CD4-positive, alpha-beta T cell treated with Interleukin-15 for 4 hours (primary cell): Measurements from ENCODE around the gene CPA4.
"Not testable (repeated sequence)": the region's sequence is repeated elsewhere in the genome, so short reads cannot be mapped to it uniquely, and the experiment has no call there.

Experiments used
- DNase-seq: peaks from one replicate; pipeline ENCODE4 v3.0.0-alpha.2; 2020; ENCODE audit warnings: low spot score

The CPA4 gene, protein sequence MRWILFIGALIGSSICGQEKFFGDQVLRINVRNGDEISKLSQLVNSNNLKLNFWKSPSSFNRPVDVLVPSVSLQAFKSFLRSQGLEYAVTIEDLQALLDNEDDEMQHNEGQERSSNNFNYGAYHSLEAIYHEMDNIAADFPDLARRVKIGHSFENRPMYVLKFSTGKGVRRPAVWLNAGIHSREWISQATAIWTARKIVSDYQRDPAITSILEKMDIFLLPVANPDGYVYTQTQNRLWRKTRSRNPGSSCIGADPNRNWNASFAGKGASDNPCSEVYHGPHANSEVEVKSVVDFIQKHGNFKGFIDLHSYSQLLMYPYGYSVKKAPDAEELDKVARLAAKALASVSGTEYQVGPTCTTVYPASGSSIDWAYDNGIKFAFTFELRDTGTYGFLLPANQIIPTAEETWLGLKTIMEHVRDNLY

GRCh38 chr7:130292682-130293257 lies at the start of gene CPA4:
CPA4 (plus strand) TSS chr7:130293161; CDS start chr7:130293181, 20 bp downstream.
- DNase-seq, result no peak

DNA sequence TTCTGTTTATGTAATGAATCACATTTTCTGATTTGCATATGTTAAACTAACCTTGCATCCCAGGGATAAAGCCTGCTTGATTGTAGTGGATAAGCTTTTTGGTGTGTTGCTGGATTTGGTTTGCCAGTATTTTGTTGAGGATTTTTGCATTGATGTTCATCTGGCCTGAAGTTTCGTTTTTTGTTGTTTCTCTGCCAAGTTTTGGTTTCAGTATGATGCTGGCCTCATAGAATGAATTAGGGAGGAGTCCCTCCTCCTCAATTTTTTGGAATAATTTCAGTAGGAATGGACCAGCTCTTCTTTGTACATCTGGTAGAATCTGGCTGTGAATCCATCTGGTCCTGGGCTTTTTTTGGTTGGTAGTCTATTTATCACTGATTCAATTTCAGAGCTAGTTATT lies 49.5 kb upstream of the CPA4 start:
- DNase-seq, result not testable (repeated sequence)

DNA sequence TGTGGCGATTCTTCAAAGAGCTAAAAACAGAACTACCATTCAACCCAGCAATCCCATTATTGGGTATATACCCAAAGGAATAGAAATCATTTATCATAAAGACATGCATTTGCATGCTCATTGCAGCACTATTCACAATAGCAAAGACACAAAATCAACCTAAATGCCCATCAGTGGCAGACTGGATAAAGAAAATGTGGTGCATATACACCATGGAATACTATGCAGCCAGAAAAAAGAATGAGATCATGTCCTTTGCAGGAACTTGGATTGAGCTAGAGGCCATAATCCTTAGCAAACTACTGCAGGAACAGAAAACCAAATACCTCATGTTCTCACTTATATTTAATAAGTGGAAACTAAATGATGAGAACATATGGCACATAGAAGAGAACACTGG lies 46.5 kb upstream of the CPA4 start:
- DNase-seq, result not testable (repeated sequence)

DNA sequence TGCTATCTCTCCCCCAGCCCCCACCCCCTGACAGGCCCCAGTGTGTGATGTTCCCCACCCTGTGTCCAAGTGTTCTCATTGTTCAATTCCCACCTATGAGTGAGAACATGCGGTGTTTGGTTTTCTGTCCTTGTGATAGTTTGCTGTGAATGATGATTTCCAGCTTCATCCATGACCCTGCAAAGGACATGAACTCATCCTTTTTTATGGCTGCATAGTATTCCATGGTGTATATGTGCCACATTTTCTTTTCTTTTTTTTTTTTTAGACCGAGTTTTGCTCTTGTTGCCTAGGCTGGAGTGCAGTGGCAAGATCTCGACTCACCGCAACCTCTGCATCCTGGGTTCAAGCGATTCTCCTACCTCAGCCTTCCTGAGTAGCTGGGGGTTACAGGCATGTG lies 44.1 kb upstream of the CPA4 start:
- DNase-seq, result not testable (repeated sequence)

- DNase-seq, result not testable (repeated sequence)
These were observed 43.3 kb upstream of the CPA4 start for GRCh38 chr7:130249626-130250025.

GRCh38 chr7:130254555-130254954 lies 38.4 kb upstream of the CPA4 start:
- no peak for DNase-seq

- DNase-seq, result no peak
These were observed 36.3 kb upstream of the CPA4 start for GRCh38 chr7:130256704-130257103.

- DNase-seq, result no peak
These were observed 34.4 kb upstream of the CPA4 start for GRCh38 chr7:130258494-130259078.

DNA sequence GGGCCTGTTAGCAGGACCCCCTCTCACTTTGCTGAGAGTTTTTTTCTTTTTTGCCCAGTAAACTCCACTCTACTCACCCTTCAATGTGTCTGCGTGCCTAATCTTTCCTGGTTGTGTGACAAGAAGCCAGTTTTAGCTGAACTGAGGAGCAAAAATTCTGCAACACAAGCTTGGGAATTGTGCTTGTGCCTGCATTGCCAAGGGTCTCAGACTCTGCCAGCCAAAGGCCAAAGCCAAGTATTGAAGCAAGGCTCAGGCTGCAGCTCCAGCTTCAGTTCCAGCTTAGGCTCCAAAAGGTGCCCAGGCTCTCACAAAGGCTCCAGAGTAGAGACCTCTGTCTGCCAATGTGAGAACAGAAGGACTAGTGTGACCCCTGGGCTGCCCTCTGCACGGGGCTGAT lies 30.5 kb upstream of the CPA4 start:
- DNase-seq, result no peak

- no peak for DNase-seq
These were observed 29.8 kb upstream of the CPA4 start for GRCh38 chr7:130263130-130263529.

DNA sequence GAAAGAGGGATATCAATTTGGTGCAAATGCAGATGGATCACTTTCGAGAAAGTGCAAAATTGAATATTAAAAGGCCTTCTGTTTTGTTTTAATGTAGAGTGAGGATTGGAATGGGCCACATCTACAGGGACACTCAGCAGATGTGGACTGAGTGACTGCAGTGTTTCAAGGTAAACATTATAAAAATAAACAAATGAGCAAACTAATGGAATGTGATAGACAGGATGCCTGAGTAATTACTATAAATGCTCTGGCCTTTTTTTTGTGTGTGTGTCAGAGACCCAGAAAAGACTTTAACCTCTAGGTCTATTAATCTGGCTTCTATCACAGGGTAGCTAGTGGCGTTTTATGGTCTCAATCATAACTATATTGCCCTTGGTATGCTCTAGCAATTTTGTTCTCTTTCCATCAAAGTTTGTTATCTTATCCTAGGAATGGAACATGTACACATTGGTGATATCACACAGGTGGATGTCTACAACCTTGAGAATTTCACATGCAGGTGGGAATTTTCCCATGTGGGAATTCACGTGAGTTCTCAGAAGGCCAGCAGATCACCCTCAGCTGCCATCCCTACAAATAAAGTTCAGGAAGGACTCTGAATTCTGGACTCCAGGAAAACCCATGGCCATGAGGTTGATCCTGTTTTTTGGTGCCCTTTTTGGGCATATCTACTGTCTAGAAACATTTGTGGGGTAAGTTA lies 26.6 kb upstream of the CPA4 start, which contains the start of gene CPA2:
Gene CPA2 (plus strand): TSS at position 606 of the 703 bp plus-strand sequence. CDS start 19 bp downstream, at position 625.
- DNase-seq, result no peak

DNA sequence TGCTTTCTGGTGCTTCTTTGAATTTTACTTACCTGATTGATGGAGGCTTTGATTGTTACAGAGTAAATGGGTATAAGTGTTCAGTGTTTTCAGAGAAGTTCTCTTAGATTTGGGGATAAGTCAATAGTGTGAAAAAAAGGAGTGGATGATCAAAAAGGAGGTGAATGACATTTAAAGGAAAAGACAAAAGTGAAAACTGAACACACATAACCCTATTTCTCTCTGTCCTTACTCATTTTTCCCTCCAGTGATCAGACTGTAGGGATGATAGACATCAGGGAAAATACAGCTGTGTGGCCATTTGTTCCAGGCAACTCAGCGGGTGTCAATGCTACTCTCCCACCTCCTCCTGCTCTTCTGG lies 26.0 kb upstream of the CPA4 start:
- DNase-seq, result no peak

GRCh38 chr7:130268463-130269317 lies 24.3 kb upstream of the CPA4 start:
- DNase-seq, result no peak

DNA sequence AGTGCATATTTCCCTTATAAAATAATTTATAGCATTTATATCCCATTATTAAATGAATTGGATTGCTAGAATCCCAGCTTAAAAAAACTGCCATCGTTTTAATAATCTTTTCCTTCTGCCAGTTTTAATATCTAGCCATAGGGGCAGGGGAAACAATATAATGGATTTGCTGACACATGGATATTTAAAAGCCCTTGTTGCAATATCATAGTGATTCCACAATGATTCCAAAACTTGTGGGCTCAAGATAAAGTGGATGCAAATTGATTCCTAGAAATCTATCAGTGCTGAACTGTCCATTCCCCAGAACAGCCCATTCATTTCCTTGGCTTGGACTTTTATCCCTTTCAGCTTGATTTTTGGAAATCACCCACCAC lies 23.7 kb upstream of the CPA4 start:
- DNase-seq, result no peak

DNA sequence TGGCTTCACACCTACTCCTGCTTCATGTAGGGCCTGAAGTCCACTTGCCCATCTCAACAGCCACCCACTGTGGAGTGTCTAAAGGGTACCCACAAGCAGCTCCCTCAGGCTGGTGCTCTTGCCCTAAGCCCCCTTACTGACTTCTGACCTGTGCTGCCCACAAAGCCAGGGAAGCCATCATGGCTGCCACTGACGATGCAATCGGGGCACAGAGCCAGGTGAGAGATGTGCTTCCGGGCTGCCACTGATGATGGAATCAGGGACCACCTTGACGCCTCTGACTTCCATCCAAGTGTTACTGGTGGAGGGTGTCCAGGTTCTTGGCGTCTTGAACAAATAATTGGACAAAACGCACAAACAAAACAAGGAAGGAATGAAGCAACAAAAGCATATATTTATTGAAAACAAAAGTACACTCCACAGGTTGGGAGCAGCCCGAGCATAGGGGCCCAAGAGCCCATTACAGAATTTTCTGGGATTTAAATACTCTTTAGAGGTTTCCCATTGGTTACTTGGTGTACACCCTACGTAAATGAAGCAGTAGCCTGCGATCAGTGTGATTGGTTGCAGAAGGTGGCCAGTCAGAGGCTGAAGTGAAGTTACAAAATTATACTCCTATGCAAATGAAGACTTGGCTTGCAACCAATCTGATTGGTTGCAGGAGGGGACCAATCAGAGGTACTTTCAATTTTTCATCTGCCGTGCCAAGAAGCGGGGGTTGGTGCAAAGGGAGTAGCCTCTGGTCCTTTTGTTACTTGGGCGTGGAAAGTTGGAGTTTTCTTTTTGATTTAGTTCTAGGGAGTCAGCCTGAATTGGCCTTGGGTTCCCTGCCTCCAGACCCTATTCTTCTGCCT lies 21.8 kb upstream of the CPA4 start:
- DNase-seq, result no peak

- no peak for DNase-seq
These were observed 20.4 kb upstream of the CPA4 start for GRCh38 chr7:130272381-130273080.

- DNase-seq, result no peak
These were observed 19.7 kb upstream of the CPA4 start for GRCh38 chr7:130273081-130273932.

DNA sequence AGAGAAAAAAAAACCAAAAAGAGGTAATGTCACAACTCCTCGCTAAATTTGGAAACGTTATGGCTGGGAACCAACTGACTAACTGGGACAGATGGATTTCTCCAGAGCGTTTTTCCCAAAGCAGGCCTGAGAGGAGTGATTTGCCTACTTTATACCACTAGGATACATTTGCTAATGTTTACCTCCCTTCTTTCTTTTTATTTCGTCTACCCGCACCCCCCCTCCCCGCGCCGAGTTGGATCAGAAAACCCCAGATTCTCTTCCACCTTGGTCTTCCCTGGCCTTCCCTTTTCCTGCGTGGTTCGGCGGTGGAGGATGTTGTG lies 19.1 kb upstream of the CPA4 start:
- no peak for DNase-seq

DNA sequence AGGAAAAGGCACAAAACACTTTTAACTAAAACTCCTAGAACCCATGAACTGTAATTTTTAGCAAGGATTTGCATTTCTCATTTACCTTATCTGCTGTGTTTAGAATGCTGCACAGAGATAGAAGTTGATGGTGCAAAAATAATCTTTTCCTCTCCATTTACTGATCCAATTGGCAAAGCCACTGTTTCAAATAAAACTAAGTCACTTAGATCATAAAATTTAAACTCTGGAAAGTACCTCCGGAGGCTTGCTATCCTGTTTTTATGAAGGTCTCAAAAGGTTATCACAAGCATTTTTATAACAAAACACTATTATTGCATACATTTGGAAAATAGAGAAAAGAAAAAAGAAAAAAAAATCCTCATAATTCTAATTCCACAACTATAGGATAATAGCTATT lies 18.7 kb upstream of the CPA4 start:
- no peak for DNase-seq
